Right lobe of liver (tissue), 4 donors: ENCODE data around the gene HOXC10.

ENCODE experiments used
- CTCF ChIP-seq, 4 donors: fragments of 200-600 bp in 3 of 4; fragments of 450-650 bp in 1 of 4; IDR thresholded peaks; one replicate each; pipeline versions ENCODE4 v1.5.1 to v1.8.0; 2016 to 2022; ENCODE audit warnings: antibody characterized with exemption in 4 of 4, mild to moderate bottlenecking in 2 of 4
- POLR2A ChIP-seq: fragments of 450-650 bp; IDR thresholded peaks from one replicate; pipeline ENCODE4 v1.6.1; 2017; ENCODE audit warnings: antibody characterized with exemption, mild to moderate bottlenecking
- donor health status: DM: no; HTN: no; CAD: no.
- donor health status: DM: no; HTN: no; CAD: no.
- donor health status: DM: no; HTN: yes; CAD: no.

- TF ChIP-seq CTCF (IDR thresholded peaks at IDR 0.05) (no peak), POLR2A (no peak)
These were observed 29.1 kb upstream of the HOXC10 start for GRCh38 chr12:53955776-53956250.
